GM12873 (cell line): ENCODE results near the gene PSIP1.

Source experiments
- TF ChIP-seq, protein P1 (sequence below): IDR thresholded peaks from 2 replicates; pipeline ENCODE4 v1.5.1; 2012; ENCODE audit warnings: low read depth, mild to moderate bottlenecking, moderate library complexity, low read length, control low read depth; ENCODE audit not compliant: insufficient read depth; ENCODE audit errors: missing control alignments

The PSIP1 gene

DNA sequence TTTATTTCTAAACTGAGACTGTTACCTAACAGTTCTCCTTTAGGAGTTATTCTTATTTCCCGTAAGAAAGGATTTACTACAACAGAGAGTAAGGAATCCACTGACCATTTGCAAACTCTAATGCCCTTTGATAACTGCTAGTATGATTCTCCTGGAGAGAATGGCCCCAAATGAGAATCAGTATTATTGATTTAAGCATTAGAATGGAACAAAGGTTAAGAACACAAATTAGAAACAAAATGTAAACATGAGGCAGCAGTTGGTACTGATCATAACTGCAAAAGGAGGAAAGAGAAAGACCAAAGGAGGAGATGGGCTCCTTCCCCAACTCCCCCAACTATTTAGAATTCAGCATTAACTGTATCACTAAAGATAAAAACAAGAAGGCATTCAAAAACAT, 30.7 kb downstream of the PSIP1 start:
- TF ChIP-seq, protein P1, sequence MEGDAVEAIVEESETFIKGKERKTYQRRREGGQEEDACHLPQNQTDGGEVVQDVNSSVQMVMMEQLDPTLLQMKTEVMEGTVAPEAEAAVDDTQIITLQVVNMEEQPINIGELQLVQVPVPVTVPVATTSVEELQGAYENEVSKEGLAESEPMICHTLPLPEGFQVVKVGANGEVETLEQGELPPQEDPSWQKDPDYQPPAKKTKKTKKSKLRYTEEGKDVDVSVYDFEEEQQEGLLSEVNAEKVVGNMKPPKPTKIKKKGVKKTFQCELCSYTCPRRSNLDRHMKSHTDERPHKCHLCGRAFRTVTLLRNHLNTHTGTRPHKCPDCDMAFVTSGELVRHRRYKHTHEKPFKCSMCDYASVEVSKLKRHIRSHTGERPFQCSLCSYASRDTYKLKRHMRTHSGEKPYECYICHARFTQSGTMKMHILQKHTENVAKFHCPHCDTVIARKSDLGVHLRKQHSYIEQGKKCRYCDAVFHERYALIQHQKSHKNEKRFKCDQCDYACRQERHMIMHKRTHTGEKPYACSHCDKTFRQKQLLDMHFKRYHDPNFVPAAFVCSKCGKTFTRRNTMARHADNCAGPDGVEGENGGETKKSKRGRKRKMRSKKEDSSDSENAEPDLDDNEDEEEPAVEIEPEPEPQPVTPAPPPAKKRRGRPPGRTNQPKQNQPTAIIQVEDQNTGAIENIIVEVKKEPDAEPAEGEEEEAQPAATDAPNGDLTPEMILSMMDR = no peak

DNA sequence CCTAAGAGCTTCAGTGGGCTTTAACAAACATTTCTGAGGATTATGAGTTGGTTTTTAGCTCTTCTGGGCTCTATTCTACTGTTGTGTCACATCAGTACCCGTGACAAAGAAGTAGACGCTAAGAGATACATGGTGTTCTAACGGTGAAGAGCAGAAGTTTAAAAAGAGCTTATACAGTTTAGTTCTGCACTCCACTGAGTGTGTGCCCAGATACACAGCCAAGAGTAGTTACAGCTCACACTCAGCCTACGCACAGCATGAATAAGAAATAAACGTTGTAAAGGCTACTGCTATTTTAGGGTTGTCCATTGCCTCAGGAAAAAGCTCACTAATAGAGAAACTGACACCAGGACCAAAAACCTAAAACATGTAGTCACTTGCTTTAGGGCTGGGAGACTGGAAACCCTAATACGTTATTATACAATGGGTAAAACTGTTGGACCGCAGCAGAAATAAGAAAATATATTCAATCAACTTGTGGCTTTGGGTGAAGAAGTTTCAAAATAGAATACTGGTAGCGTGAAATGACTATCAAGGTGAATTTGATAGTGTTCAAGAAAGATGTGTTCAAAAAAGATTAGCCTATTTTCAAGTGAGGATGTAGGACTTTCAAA, 34.7 kb downstream of the PSIP1 start:
- TF ChIP-seq, protein P1 = no peak

DNA sequence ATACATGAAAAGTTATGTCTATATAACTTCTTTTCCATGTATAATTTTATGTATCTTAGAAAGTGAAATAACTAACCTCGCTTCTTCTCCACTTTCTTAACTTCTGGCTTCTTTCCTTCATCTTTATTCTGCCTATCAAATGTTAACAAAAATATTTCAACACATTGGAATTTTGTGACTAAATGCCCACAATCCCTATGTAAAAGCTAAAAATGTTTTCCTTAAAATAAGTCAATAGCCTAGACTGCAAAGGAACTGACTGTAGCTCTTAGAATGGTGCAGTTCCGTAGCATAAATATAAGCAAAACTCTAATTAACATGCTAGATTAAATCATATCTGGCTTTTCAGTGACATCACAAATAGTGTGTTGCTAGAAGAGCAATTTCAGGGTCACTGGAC, 40.9 kb downstream of the PSIP1 start:
- TF ChIP-seq, protein P1 = no peak

DNA sequence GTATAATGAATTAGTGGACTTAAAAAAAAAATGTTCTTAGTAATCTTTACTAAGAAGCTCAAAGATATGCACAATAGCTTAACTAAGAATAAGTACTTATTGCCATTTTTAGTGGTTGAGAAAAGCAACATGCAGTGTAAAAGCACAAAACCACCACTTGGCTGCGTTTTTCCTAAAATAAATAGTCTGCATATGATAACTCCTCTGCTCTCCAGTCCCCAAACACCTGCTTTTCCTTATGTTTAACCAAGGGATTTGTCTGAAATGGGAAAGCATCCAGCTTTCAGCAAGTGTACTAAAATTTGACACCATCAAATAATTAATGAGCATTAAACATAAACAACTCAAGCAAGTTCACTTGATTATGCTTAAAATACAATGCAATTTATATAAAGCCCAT, 41.4 kb downstream of the PSIP1 start:
- TF ChIP-seq, protein P1 = no peak

DNA sequence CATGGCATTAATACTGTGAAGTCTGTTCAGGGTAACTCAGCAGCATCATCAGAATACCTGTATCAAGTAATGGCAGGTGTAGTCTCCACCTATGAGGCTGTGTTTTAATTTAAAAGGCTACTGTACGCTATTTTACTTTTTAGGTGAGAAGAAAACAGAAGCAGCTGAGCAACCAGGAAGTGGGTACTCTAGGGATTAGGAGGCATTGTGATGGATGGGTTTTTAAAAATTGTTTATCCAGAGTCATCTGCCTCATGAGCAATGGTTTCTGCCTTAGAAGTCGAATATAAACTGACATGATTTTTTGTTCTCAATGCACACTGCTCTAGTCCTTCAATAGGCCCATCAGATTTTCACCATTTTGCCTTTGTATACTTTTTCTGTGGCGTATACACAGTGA, 42.6 kb downstream of the PSIP1 start:
- TF ChIP-seq, protein P1 = no peak

DNA sequence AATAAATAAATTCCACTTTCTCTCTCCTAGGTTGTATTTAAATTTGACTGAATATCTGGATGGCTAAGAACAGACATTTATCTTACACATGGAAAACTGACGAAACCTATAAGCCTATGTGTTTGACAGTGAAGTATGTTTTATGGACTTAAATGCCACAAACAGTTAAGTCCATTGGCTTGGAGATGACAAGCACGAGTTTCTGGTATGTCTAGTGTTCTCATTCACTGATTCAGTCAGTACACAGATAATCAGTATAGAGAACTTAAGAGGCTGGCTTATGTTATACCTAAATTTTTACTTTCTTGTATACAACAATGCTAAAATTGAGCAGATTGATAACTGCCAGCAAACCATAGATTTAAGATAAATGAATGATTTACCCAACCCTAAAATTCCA, 49.2 kb downstream of the PSIP1 start:
- TF ChIP-seq, protein P1 = no peak

DNA sequence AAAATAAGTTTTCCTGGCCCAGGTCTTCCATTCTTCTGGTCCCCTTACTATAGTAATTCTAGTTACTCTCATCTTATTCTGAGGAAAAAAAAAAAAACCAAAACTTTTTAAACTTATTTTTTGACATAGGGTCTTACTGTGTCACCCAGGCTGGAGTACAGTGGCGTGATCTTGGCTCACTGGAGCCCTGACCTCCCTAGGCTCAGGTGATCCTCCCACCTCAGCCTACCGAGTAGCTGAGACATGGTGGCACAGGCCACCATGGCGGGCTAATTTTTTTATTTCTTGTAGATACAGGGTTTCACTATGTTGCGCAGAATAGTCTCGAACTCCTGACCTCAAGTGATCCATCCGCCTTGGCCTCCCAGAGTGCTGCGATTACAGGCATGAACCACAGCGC, 49.7 kb downstream of the PSIP1 start:
- TF ChIP-seq, protein P1 = no peak
